Measurements from ENCODE around the gene PRKCH.

PRKCH gene

DNA sequence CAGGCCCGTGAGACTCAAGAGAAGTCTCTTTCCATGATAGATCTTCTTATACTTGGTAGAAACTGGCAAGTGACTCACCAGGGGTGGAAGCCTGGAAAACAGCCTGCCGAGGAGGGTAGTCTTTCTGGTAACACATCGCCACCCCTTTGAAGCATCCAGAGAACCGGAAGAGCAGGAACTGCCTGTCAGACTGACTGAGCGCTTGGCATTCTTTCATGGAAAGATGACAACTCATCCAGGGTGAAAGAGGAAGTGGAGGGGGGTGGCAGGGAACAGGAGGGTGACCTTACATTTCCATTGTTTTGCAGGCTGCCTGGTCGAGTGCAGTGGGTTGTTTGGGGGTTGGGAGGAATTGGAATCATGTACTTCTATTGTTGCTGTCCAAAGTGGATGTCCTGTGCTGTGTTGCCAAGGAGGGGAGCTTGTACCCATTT, 34.5 kb downstream of the PRKCH start:
- ATAC-seq (peak; percentile 85), DNase-seq (no peak)
- peaks cover 59% of the 10 kb centered on the region for H3K36me3 Mint-ChIP-seq (ENCODE audit: low read depth)
- H3K4me3 Mint-ChIP-seq = peak overlapping the region; percentile 57
- peak overlapping the region; percentile 89 for H3K27ac Mint-ChIP-seq
- peaks cover 92% of the 10 kb centered on the region for H3K4me1 Mint-ChIP-seq
- H3K9me3 Mint-ChIP-seq = no peaks in the 10 kb centered on the region
- H3K27me3 Mint-ChIP-seq = no peaks in the 10 kb centered on the region

DNA sequence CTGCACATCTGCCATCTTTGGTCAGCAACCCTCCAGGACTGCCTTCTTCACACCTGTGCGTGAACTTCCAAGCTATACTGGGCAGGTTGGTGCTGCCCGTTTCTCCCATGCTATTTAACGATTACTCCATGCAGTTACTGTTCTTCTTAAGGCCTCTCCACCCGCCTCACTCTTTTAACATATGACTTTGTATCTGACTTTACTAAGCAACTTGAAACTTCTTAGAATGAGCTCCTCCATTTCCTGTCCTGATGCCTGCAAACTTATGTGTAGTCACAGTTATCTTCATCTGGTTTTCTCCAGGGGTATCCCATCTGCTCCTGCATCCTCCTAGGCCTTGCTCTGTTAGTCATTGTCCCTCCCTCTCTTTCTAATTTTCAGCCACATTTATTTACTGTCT, 35.7 kb downstream of the PRKCH start:
- Mint-ChIP-seq H3K4me1 (peaks cover 87% of the 10 kb centered on the region), H3K4me3 (peak overlapping the region; percentile 57), H3K9me3 (no peaks in the 10 kb centered on the region), H3K36me3 (ENCODE audit: low read depth) (peaks cover 57% of the 10 kb centered on the region), H3K27me3 (no peaks in the 10 kb centered on the region), H3K27ac (peak overlapping the region; percentile 89)
- DNase-seq (no peak), ATAC-seq (no peak)

DNA sequence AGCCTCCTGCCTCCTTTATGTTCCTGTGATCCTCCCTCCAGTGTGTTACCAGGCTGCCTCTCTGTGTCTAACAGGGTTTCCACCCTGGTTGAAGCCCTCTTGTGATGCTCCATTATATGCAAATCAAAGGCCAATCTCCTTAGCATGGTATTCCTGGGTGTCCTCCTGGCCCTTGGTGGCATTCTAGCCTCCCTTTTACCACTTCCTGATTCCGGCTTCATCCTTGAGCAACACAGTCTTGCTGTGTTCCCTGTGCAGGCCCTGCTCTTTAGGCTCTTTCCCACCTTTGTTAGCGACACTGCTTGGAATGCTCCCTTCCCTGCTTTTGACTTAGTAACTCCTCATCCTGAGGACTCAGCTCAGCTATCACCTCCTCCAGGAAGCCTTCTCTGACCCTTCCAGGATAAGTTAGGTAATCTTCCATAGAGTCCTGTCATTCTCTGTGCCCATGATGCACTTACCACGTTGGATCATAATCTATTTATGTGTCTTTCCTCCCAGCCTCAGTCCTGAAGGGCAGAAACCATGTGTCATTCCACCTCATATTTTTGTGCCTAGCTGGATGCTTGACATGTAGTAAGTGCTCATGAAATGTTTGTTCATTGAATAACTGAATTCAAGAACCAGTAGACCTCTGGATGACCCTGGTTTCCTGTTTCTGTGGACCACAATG, 37.3 kb downstream of the PRKCH start:
- Mint-ChIP-seq H3K4me1 (peaks cover 74% of the 10 kb centered on the region), H3K36me3 (ENCODE audit: low read depth) (peaks cover 54% of the 10 kb centered on the region)

DNA sequence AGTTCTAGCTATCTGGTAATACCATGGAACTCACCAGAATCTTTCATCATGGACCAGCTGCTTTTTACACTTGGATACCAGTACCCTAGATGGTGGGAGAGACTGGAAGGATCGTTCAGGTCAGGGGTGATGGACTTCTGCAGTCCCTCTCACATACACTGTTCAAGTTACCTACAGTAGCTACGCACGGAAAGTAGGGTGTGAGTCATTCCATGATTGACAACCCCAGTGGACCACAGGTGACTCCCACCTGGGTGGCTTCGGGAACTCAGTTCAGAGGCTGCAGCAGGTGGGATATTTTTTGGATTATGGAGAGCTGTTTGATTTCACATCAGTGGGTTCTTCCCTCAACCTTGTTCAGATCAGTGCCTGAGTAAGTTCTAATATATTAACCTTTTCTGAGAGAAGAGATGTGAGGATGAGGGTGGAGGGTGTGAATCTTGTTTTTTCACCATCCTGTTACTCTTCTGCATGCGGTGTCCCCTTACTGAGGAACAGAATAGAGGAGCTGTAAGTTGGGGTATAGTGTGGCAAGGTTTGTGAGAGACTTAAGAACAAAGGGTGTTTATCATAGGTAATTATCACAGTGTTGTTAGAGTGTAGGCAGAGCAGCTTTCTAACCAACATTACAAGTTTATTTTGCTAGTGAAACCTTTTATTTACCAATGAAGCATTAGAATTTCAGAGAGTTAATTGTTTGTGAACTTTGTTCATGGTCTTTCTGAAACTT, 39.6 kb downstream of the PRKCH start:
- no peak overlapping the region for H3K4me3 Mint-ChIP-seq
- H3K4me1 Mint-ChIP-seq = peaks cover 55% of the 10 kb centered on the region
- H3K27me3 Mint-ChIP-seq = no peaks in the 10 kb centered on the region

More for the DNA sequence above, 37.3 kb downstream of the PRKCH start:
- ATAC-seq = peak; percentile 21
- H3K4me3 Mint-ChIP-seq = no peak overlapping the region
- H3K9me3 Mint-ChIP-seq = no peaks in the 10 kb centered on the region
- no peak for DNase-seq
- no peaks in the 10 kb centered on the region for H3K27me3 Mint-ChIP-seq
- peak overlapping the region; percentile 89 for H3K27ac Mint-ChIP-seq

DNA sequence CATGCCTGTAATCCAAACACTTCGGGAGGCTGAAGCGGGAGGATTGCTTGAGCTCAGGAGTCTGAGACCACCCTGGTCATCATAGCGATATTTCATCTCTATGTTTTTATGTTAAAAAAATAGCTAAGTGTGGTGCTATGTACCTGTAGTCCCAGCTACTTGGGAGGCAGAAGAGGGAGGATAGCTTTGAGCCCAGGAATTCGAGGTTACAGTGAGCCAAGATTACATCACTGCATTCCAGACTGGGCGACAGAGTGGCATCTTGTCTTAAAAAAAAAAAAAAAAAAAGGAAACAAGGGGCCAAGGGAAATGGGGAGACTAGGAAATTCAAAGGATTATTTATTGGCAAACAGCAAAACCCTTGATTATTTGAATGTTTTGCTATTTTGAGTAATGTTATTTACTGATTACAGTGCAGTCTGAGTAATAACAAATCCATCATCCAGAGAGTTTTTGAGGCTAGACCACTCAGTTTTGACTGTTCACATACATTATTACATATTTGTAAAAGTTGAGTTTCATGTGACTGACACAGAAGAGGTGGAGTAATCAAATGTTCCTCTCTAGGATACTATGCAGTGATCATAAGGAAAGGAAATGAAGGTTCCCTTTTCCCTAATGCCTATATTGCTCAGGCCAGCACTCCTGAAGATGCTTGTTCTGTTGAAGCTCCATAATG, 40.8 kb downstream of the PRKCH start:
- no peak for DNase-seq
- Mint-ChIP-seq H3K9me3 (no peaks in the 10 kb centered on the region), H3K4me3 (no peak overlapping the region), H3K4me1 (peaks cover 43% of the 10 kb centered on the region), H3K27ac (no peak overlapping the region), H3K27me3 (no peaks in the 10 kb centered on the region), H3K36me3 (ENCODE audit: low read depth) (peaks cover 38% of the 10 kb centered on the region)
- ATAC-seq = no peak

More for the DNA sequence above, 39.6 kb downstream of the PRKCH start:
- peaks cover 50% of the 10 kb centered on the region for H3K36me3 Mint-ChIP-seq (ENCODE audit: low read depth)
- ATAC-seq (peak; percentile 48), DNase-seq (no peak)
- no peaks in the 10 kb centered on the region for H3K9me3 Mint-ChIP-seq
- peak overlapping the region; percentile 69 for H3K27ac Mint-ChIP-seq

DNA sequence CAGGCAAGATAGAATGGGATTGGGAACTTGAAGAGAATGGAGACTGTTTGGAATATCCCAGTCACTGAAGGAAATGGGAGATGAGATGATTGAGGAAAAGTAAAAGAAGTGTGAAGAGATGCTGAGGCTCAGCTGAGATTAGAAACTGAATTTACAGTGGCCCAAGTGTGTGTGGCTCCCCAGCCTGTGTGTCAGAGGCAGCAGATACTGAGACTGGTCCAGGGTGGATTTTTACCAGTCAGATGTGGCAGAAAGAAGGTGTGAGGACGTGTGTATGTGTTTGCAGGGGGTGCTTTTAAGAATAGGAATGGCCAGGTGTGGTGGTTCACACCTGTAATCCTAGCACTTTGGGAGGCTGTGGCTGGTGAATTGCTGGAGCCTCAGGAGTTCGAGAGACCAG, 42.9 kb downstream of the PRKCH start:
- Mint-ChIP-seq H3K27ac (no peak overlapping the region), H3K27me3 (no peaks in the 10 kb centered on the region), H3K4me3 (no peak overlapping the region), H3K4me1 (peaks cover 22% of the 10 kb centered on the region), H3K9me3 (no peaks in the 10 kb centered on the region), H3K36me3 (ENCODE audit: low read depth) (peaks cover 19% of the 10 kb centered on the region)
- no peak for DNase-seq
- no peak for ATAC-seq

DNA sequence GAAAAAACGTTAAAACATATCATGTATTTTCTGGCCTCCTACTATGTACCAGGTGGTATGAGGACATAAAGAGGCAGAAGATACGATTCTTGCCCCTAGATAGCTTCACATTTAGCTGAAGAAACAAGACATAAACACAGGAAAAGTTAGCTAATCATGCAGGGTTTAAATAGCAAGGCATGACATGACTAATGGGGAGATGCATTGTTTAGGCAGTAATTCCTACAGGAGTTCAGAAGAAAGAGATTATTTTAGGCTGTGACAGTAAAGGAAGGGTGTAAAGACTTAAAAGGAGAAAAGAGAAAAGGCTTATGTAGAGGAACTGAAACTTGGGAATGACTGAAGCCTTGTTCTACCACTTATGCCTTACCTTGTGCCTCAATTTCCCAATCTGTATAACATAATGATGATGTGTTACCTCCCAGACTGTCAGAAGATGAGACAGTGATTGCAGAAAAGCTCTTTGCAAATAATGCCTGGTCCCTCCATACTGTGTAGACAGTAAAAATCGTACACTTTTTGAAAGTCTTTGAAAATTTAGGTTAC, 44.4 kb downstream of the PRKCH start:
- H3K27ac Mint-ChIP-seq = no peak overlapping the region
- no peaks in the 10 kb centered on the region for H3K27me3 Mint-ChIP-seq
- H3K4me3 Mint-ChIP-seq = no peak overlapping the region
- DNase-seq (no peak), ATAC-seq (no peak)
- H3K36me3 Mint-ChIP-seq (ENCODE audit: low read depth) = peaks cover 7% of the 10 kb centered on the region
- peaks cover 16% of the 10 kb centered on the region for H3K4me1 Mint-ChIP-seq
- H3K9me3 Mint-ChIP-seq = no peaks in the 10 kb centered on the region

DNA sequence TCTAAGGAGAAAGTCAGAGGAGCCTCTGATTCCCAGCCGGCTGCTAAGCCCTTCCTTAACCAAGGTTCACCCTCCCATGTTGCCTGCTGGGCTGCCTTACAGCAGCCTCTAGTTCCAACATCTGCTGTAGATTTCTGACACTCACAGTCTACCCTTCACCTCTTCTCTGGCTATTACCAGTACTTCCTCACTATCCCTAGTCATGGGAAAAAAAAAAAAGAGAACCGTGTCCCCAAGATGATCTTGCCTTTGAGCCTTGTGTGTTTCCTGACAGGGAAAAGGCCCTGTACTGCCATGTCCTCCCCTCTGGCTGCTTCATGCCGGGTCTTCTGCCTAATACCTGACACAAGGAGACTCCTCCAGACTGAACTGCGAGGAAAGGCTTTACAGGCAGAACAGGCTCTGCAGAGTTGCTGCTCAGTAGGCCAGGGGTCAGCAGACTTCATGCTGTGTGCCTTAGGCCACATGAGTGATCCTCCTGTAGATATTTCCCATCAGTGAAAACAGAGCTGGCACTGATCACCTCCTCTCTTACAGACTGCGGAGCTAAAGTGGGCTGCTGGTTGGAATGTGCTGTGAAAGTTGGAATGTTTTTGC, 46.8 kb downstream of the PRKCH start:
- Mint-ChIP-seq H3K9me3 (no peaks in the 10 kb centered on the region), H3K27me3 (no peaks in the 10 kb centered on the region), H3K36me3 (ENCODE audit: low read depth) (peaks cover 14% of the 10 kb centered on the region), H3K27ac (peak overlapping the region; percentile 72), H3K4me1 (peaks cover 29% of the 10 kb centered on the region), H3K4me3 (no peak overlapping the region)
- ATAC-seq (no peak), DNase-seq (no peak)

DNA sequence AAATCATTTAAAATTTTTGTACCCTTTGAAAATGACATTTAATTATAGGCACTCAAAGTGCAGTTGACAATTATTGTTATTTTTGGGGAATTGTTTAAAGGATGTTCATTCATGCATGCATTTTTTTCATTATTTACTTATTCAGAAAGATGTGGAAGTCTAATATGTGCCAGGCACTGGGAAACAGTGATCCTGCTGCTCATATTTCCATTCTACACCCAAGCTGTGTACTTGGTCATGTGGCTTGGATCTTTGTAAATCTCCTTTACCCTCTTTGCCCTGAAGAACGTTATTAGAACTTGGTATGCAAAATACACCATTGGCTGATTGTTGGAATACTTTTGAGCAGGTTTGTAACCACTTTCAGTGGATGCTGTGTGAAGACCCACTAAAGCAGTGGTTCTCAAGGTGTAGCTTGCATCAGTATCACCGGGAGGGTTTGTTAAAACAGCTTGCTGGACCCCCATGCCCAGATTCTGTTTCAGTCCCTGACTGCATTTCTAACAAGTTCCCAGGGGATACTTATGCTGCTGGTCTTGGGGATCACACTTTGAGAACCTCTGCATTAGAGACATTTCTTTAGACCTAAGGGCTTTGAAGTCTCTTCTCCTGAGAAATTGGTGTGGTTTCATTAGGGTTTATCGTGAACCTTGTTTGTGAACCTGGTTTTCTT, 47.5 kb downstream of the PRKCH start:
- ATAC-seq (no peak), DNase-seq (no peak)
- Mint-ChIP-seq H3K4me1 (peaks cover 32% of the 10 kb centered on the region), H3K27ac (peak overlapping the region; percentile 46), H3K9me3 (peaks cover under 1% of the 10 kb centered on the region), H3K27me3 (no peaks in the 10 kb centered on the region), H3K36me3 (ENCODE audit: low read depth) (peaks cover 20% of the 10 kb centered on the region), H3K4me3 (peak overlapping the region; percentile 24)

DNA sequence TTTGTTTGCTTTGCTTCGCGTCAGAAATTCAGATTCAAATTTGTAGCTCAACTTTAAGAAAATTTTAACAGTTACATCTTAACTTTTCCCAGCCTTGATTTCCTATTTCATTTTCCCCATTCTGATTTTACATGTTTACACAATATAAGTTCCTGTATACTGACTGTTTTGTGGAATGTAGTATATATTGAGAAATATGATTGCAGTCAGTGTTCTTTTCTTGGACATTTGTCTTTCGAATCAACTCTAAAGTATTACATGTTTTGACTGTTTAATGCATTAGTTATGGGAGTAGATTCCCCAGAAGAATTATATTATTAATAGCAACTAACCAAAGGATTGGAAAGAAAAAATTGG, 48.1 kb downstream of the PRKCH start:
- peak overlapping the region; percentile 46 for H3K27ac Mint-ChIP-seq
- DNase-seq = no peak
- H3K4me1 Mint-ChIP-seq = peaks cover 32% of the 10 kb centered on the region
- ATAC-seq = no peak
- peaks cover 25% of the 10 kb centered on the region for H3K36me3 Mint-ChIP-seq (ENCODE audit: low read depth)
- H3K27me3 Mint-ChIP-seq = no peaks in the 10 kb centered on the region
- peak overlapping the region; percentile 24 for H3K4me3 Mint-ChIP-seq
- peaks cover 5% of the 10 kb centered on the region for H3K9me3 Mint-ChIP-seq

DNA sequence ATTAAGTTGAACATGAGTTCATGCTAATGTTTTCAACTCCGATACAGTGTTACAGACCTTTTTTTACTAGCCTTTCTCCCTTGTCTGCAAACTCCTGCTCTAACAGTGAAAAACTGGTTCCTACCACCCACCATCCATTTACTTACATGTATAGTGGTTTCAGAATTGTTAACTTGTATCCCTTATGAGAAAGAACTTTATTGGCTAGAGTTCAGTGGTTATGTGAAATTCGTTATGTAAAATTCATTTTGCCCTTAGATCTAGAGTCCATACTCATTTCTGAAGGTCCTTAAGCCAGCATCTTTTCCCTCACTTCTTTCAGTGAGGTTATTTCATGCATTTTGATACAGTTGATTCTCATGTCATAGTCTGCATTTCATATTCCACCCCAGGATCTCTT, 51.0 kb downstream of the PRKCH start:
- no peak for DNase-seq
- Mint-ChIP-seq H3K4me1 (peaks cover 56% of the 10 kb centered on the region), H3K36me3 (ENCODE audit: low read depth) (peaks cover 50% of the 10 kb centered on the region), H3K4me3 (no peak overlapping the region), H3K27ac (peak overlapping the region; percentile 54), H3K27me3 (no peaks in the 10 kb centered on the region), H3K9me3 (peaks cover 5% of the 10 kb centered on the region)
- no peak for ATAC-seq

DNA sequence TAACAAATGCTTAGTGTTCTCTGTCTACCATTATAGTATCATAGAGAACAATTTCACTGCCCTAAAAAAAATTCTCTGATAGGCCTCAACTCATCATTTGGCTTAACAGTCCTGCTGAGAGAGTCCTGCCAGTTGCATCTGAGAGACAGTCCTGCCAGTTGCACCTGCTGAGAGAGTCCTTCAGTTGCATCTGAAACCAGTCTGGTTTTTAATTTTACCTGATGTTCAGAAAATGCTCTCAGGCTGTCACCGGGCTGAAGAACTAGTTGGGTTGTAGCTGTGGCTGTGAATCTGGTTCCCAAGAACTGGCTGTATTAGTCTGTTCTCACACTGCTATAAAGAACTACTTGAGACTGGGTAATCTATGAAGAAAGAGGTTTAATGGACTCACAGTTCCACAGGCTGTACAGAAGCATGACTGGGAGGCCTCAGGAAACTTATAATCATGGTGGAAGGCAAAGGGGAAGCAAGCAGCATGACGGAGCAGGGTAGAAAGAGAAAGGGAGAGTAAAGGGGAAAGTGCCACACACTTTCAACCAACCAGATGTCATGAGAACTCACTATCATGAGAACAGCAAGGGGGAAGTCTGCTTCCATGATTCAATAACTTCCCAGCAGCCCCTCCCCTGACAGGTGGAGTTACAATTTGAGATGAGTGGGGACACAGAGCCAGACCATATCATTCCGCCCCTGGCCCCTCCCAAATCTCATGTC, 51.6 kb downstream of the PRKCH start:
- Mint-ChIP-seq H3K4me1 (peaks cover 62% of the 10 kb centered on the region), H3K4me3 (no peak overlapping the region), H3K9me3 (peaks cover 5% of the 10 kb centered on the region), H3K36me3 (ENCODE audit: low read depth) (peaks cover 55% of the 10 kb centered on the region), H3K27ac (peak overlapping the region; percentile 70), H3K27me3 (no peaks in the 10 kb centered on the region)
- ATAC-seq = no peak
- no peak for DNase-seq

DNA sequence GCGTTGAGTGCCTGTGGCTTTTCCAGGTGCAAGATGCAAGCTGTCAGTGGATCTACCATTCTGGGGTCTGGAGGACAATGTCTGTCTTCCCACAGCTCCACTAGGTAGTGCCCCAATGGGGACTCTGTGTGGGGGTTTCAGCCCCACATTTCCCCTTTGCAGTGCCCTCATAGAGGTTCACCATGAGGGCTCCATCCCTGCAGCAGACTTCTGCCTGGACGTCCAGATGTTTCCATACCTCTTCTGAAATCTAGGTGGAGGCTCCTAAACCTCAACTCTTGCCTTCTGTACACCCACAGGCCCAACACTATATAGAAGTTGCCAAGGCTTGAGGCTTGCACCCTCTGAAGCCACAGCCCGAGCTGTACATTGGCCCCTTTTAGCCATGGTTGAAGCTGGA, 52.9 kb downstream of the PRKCH start:
- H3K27ac Mint-ChIP-seq = peak overlapping the region; percentile 31
- H3K4me3 Mint-ChIP-seq = no peak overlapping the region
- peaks cover 75% of the 10 kb centered on the region for H3K4me1 Mint-ChIP-seq
- no peaks in the 10 kb centered on the region for H3K27me3 Mint-ChIP-seq
- peaks cover 66% of the 10 kb centered on the region for H3K36me3 Mint-ChIP-seq (ENCODE audit: low read depth)
- H3K9me3 Mint-ChIP-seq = peaks cover 5% of the 10 kb centered on the region
- DNase-seq (no peak), ATAC-seq (no peak)

Data from activated naive CD8-positive, alpha-beta T cell treated with anti-CD3 and anti-CD28 coated beads, Interleukin-2, amount 50 U/mL, for 24 hours (primary cell).